Caco-2 (cell line): ENCODE data around the gene DCDC1. TPM values are rescaled to one million over a fixed set of nuclear protein-coding genes. Genes with fewer than 3 reads are reported as not detected.

ENCODE experiments used
- BruUV-seq: library from RNA; stranded (reverse); fragments of 400-500 nt; replicated peaks from 2 replicates; lab custom pipeline; 2021; lab: Mats Ljungman, UMichigan
- CTCF ChIA-PET: fragments of 300-600 bp; sonication (Branson Sonifier 250); formaldehyde crosslinking; loops from one replicate; lab custom pipeline; 2022; ENCODE audit warnings: antibody characterized with exemption; lab: Charles Lee
- POLR2A ChIA-PET: fragments of 300-600 bp; sonication (Branson Sonifier 250); formaldehyde crosslinking; loops from one replicate; lab custom pipeline; 2022; ENCODE audit warnings: antibody characterized with exemption; lab: Charles Lee
- DNase-seq, 2 experiments: peaks; one replicate each; pipeline versions ENCODE4 v3.0.0 to v3.0.0-alpha.2; 2020 to 2022
- H3K27me3 ChIP-seq: replicated peaks from 2 replicates; pipeline ENCODE4 v1.6.0; 2011; ENCODE audit warnings: low read length; ENCODE audit not compliant: control insufficient read depth, insufficient read depth
- H3K36me3 ChIP-seq: 2 replicates; pipeline ENCODE4 v1.5.1; 2011; ENCODE audit warnings: low read length; ENCODE audit not compliant: control insufficient read depth, insufficient read depth
- H3K4me1 ChIP-seq: fragments of 250-450 bp; sonication (Bioruptor Pico); 2 replicates; pipeline ENCODE4 v1.5.1; 2020; ENCODE audit warnings: mild to moderate bottlenecking
- H3K4me3 ChIP-seq: 2 replicates; pipeline ENCODE4 v1.5.1; 2011; ENCODE audit warnings: low read depth, mild to moderate bottlenecking, control low read depth, low read length
- H3K9me3 ChIP-seq: fragments of 250-450 bp; sonication (Bioruptor Pico); 2 replicates; pipeline ENCODE4 v1.5.1; 2020; ENCODE audit warnings: mild to moderate bottlenecking, moderate library complexity
- H3K27ac Mint-ChIP-seq: one replicate; pipeline ENCODE4 v1.8.0; 2022; ENCODE audit warnings: mixed read lengths; ENCODE audit not compliant: unreplicated experiment
- H3K27me3 Mint-ChIP-seq: one replicate; pipeline ENCODE4 v1.8.0; 2022; ENCODE audit warnings: mixed read lengths; ENCODE audit not compliant: insufficient read depth, unreplicated experiment
- H3K36me3 Mint-ChIP-seq: one replicate; pipeline ENCODE4 v1.8.0; 2022; ENCODE audit warnings: mild to moderate bottlenecking, mixed read lengths; ENCODE audit not compliant: insufficient read depth, unreplicated experiment
- H3K4me1 Mint-ChIP-seq: one replicate; pipeline ENCODE4 v1.8.0; 2022; ENCODE audit warnings: low read depth, mixed read lengths; ENCODE audit not compliant: unreplicated experiment
- H3K4me3 Mint-ChIP-seq: one replicate; pipeline ENCODE4 v1.8.0; 2022; ENCODE audit warnings: mild to moderate bottlenecking, moderate library complexity, mixed read lengths; ENCODE audit not compliant: unreplicated experiment
- H3K9me3 Mint-ChIP-seq: one replicate; pipeline ENCODE4 v1.8.0; 2022; ENCODE audit warnings: mixed read lengths; ENCODE audit not compliant: unreplicated experiment
- intact Hi-C: fragments of 100-400 bp; cut with micrococcal nuclease; formaldehyde crosslinking; loops from one replicate; pipeline ENCODE4 v1.10.0; 2022; ENCODE audit not compliant: unreplicated experiment
- total RNA-seq: library from RNA; stranded (reverse); gene quantifications from 2 replicates; pipeline ENCODE4 v1.2.3, GENCODE V29; 2022
- TF ChIP-seq, protein P1 (sequence below), 2 experiments: fragments of 200-600 bp in 1 of 2; IDR thresholded peaks; 1 replicate in 1 of 2; 2 replicates in 1 of 2; pipeline versions ENCODE4 v1.5.1 to v1.8.0; 2011 to 2022; ENCODE audit warnings: antibody characterized with exemption in 1 of 2, control low read depth in 1 of 2, inconsistent platforms in 1 of 2, low read depth in 1 of 2, low read length in 1 of 2, mild to moderate bottlenecking in 1 of 2, moderate library complexity in 1 of 2; ENCODE audit not compliant: insufficient read depth in 1 of 2, severe bottlenecking in 1 of 2, unreplicated experiment in 1 of 2

The DCDC1 gene
- total RNA-seq, 1 experiment from 2014 or later = not detected

DNA sequence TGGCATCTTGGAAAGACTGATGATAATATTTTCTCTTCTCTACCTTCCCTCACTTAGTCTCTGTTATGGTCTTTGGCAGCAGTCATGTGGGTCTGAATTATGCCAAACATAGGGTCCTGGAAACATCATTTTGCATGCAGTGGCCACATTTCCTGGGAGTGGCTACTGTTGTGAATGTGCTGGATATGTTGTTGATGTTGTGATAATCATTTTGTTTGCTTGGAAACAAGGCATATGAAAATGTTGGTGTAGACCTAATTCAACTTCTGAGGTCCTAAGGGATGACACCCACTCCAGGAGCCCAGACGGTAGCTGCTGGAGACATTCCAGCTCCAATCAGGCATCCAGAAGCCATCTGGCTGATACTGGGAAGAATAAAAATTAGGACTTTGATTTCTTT lies 109.7 kb downstream of the DCDC1 start:
- Mint-ChIP-seq H3K4me3 (no peak overlapping the region), H3K4me1 (no peaks in the 10 kb centered on the region), H3K27ac (no peak overlapping the region), H3K27me3 (peaks cover 3% of the 10 kb centered on the region), H3K36me3 (no peaks in the 10 kb centered on the region), H3K9me3 (no peaks in the 10 kb centered on the region)
- no peak for DNase-seq
- intact Hi-C loops = no loop called here
- no TSS peak for BruUV-seq
- CTCF ChIA-PET = no interaction called here
- no peak overlapping the region for H3K4me3 ChIP-seq
- H3K27me3 ChIP-seq = no peaks in the 10 kb centered on the region
- TF ChIP-seq, protein P1, sequence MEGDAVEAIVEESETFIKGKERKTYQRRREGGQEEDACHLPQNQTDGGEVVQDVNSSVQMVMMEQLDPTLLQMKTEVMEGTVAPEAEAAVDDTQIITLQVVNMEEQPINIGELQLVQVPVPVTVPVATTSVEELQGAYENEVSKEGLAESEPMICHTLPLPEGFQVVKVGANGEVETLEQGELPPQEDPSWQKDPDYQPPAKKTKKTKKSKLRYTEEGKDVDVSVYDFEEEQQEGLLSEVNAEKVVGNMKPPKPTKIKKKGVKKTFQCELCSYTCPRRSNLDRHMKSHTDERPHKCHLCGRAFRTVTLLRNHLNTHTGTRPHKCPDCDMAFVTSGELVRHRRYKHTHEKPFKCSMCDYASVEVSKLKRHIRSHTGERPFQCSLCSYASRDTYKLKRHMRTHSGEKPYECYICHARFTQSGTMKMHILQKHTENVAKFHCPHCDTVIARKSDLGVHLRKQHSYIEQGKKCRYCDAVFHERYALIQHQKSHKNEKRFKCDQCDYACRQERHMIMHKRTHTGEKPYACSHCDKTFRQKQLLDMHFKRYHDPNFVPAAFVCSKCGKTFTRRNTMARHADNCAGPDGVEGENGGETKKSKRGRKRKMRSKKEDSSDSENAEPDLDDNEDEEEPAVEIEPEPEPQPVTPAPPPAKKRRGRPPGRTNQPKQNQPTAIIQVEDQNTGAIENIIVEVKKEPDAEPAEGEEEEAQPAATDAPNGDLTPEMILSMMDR (IDR thresholded peaks at IDR 0.05; ENCODE audit: insufficient read depth in 1 of 2, low read depth in 1 of 2, low read length in 1 of 2, severe bottlenecking in 1 of 2, unreplicated experiment in 1 of 2) = no peak
- no peaks in the 10 kb centered on the region for H3K4me1 ChIP-seq
- POLR2A ChIA-PET = no interaction called here
- H3K9me3 ChIP-seq = no peaks in the 10 kb centered on the region
- no peaks in the 10 kb centered on the region for H3K36me3 ChIP-seq

DNA sequence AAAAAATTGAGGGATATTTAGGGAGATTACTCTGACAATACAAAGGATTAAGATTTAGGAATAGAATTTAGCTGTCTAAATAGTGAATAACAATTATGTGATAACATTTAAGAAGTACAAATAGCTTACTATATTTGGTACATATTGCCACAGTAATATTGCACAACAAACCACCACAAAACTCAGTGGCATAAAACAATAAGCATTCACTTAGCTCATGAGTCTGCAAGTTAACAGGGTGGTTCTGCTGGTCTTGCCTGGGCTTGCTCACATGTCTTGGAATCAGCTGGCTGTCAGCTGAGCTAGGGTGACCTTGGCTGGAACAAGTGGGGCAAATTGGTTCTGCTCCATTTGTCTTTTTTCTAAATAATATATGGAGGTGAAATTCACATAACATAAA lies 115.1 kb downstream of the DCDC1 start:
- intact Hi-C loops = no loop called here
- Histone ChIP-seq H3K9me3 (no peaks in the 10 kb centered on the region), H3K36me3 (no peaks in the 10 kb centered on the region), H3K4me1 (no peaks in the 10 kb centered on the region), H3K4me3 (no peak overlapping the region), H3K27me3 (no peaks in the 10 kb centered on the region)
- Mint-ChIP-seq H3K9me3 (no peaks in the 10 kb centered on the region), H3K4me1 (no peaks in the 10 kb centered on the region), H3K4me3 (no peak overlapping the region), H3K27me3 (peaks cover 3% of the 10 kb centered on the region), H3K27ac (no peak overlapping the region), H3K36me3 (no peaks in the 10 kb centered on the region)
- BruUV-seq = no TSS peak
- ChIA-PET CTCF (no interaction called here), POLR2A (no interaction called here)
- TF ChIP-seq, protein P1 (IDR thresholded peaks at IDR 0.05; ENCODE audit: insufficient read depth in 1 of 2, low read depth in 1 of 2, low read length in 1 of 2, severe bottlenecking in 1 of 2, unreplicated experiment in 1 of 2) = no peak
- no peak for DNase-seq

DNA sequence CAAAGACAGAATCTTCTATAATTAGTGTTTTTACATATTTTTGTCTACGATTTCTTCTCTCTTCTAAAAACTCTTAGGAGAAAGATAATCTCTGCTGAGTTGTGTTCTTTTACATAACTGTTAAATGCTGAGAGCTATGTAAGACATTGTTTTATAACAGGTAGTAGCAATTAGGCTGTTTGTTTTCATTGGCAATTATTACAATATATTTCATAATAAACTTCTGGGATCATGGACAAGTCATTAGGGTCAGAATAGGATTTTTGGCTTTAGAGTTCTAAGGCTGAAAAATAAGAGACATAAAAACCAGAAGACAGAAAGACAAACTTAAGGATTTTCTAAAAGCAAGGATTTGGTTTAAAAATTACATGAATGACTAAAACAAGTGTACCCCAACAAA lies 120.8 kb downstream of the DCDC1 start:
- Histone ChIP-seq H3K36me3 (no peaks in the 10 kb centered on the region), H3K27me3 (no peaks in the 10 kb centered on the region), H3K4me1 (no peaks in the 10 kb centered on the region), H3K9me3 (no peaks in the 10 kb centered on the region), H3K4me3 (no peak overlapping the region)
- POLR2A ChIA-PET = no interaction called here
- no TSS peak for BruUV-seq
- no peak for DNase-seq
- CTCF ChIA-PET = no interaction called here
- Mint-ChIP-seq H3K9me3 (no peaks in the 10 kb centered on the region), H3K27ac (no peak overlapping the region), H3K4me3 (no peak overlapping the region), H3K27me3 (peaks cover 3% of the 10 kb centered on the region), H3K36me3 (no peaks in the 10 kb centered on the region), H3K4me1 (no peaks in the 10 kb centered on the region)
- TF ChIP-seq, protein P1 (IDR thresholded peaks at IDR 0.05; ENCODE audit: insufficient read depth in 1 of 2, low read depth in 1 of 2, low read length in 1 of 2, severe bottlenecking in 1 of 2, unreplicated experiment in 1 of 2) = no peak
- intact Hi-C loops = no loop called here
